BLaER1 (cell line): ENCODE data around the gene ANKRD42.
"Not testable (repeated sequence)": the region's sequence is repeated elsewhere in the genome, so short reads cannot be mapped to it uniquely, and the experiment has no call there.

Experiments
- H3K27ac ChIP-seq: shearing (Covaris generic); formaldehyde crosslinking; 2 replicates; pipeline ENCODE4 v1.8.1; 2022
- H3K27me3 ChIP-seq: shearing (Covaris generic); formaldehyde crosslinking; 2 replicates; pipeline ENCODE4 v1.8.1; 2022
- H3K36me3 ChIP-seq: shearing (Covaris generic); formaldehyde crosslinking; 2 replicates; pipeline ENCODE4 v1.8.1; 2022
- H3K4me1 ChIP-seq: shearing (Covaris generic); formaldehyde crosslinking; 2 replicates; pipeline ENCODE4 v1.8.1; 2022
- H3K4me2 ChIP-seq: shearing (Covaris generic); formaldehyde crosslinking; 2 replicates; pipeline ENCODE4 v1.8.1; 2022
- H3K4me3 ChIP-seq: shearing (Covaris generic); formaldehyde crosslinking; 2 replicates; pipeline ENCODE4 v1.8.1; 2022
- H3K9ac ChIP-seq: shearing (Covaris generic); formaldehyde crosslinking; 2 replicates; pipeline ENCODE4 v1.8.1; 2022
- H3K9me3 ChIP-seq: shearing (Covaris generic); formaldehyde crosslinking; 2 replicates; pipeline ENCODE4 v1.8.1; 2022
- H4K20me1 ChIP-seq: shearing (Covaris generic); formaldehyde crosslinking; 2 replicates; pipeline ENCODE4 v1.8.1; 2022
- Cebpa-rat ChIP-seq: shearing (Covaris generic); IDR thresholded peaks from 2 replicates; pipeline ENCODE4 v1.8.1; 2022

ANKRD42 gene

GRCh38 chr11:83256602-83257340 lies 63.3 kb downstream of the ANKRD42 start:
- no peak for TF ChIP-seq Cebpa-rat
- H3K4me2 ChIP-seq = no peak overlapping the region
- H3K9me3 ChIP-seq = no peaks in the 10 kb centered on the region
- peaks cover 49% of the 10 kb centered on the region for H3K36me3 ChIP-seq
- no peaks in the 10 kb centered on the region for H3K4me1 ChIP-seq
- H3K4me3 ChIP-seq = no peak overlapping the region
- no peaks in the 10 kb centered on the region for H4K20me1 ChIP-seq
- no peak overlapping the region for H3K27ac ChIP-seq
- no peaks in the 10 kb centered on the region for H3K27me3 ChIP-seq
- no peak overlapping the region for H3K9ac ChIP-seq

GRCh38 chr11:83257761-83258168 lies 64.3 kb downstream of the ANKRD42 start:
- Histone ChIP-seq H3K4me3 (no peak overlapping the region), H3K9me3 (no peaks in the 10 kb centered on the region), H3K27me3 (no peaks in the 10 kb centered on the region), H3K9ac (no peak overlapping the region), H3K4me2 (no peak overlapping the region), H4K20me1 (no peaks in the 10 kb centered on the region), H3K4me1 (no peaks in the 10 kb centered on the region), H3K36me3 (peaks cover 51% of the 10 kb centered on the region), H3K27ac (no peak overlapping the region)
- TF ChIP-seq Cebpa-rat = no peak

GRCh38 chr11:83259559-83259958 lies 66.0 kb downstream of the ANKRD42 start:
- no peaks in the 10 kb centered on the region for H4K20me1 ChIP-seq
- peaks cover 64% of the 10 kb centered on the region for H3K36me3 ChIP-seq
- TF ChIP-seq Cebpa-rat = no peak
- no peak overlapping the region for H3K27ac ChIP-seq
- H3K4me2 ChIP-seq = no peak overlapping the region
- H3K4me1 ChIP-seq = no peaks in the 10 kb centered on the region
- H3K9ac ChIP-seq = no peak overlapping the region
- H3K4me3 ChIP-seq = no peak overlapping the region
- H3K27me3 ChIP-seq = no peaks in the 10 kb centered on the region
- no peaks in the 10 kb centered on the region for H3K9me3 ChIP-seq

- no peaks in the 10 kb centered on the region for H3K9me3 ChIP-seq
- no peak overlapping the region for H3K9ac ChIP-seq
- no peaks in the 10 kb centered on the region for H3K27me3 ChIP-seq
- H3K4me3 ChIP-seq = no peak overlapping the region
- H3K27ac ChIP-seq = no peak overlapping the region
- no peak overlapping the region for H3K4me2 ChIP-seq
- H4K20me1 ChIP-seq = no peaks in the 10 kb centered on the region
- H3K36me3 ChIP-seq = peaks cover 57% of the 10 kb centered on the region
- TF ChIP-seq Cebpa-rat = no peak
- H3K4me1 ChIP-seq = no peaks in the 10 kb centered on the region
Measured at GRCh38 chr11:83265331-83265730, 71.8 kb downstream of the ANKRD42 start.

GRCh38 chr11:83269080-83269479 lies 75.6 kb downstream of the ANKRD42 start:
- peaks cover 53% of the 10 kb centered on the region for H3K36me3 ChIP-seq

GRCh38 chr11:83271734-83272133 lies 78.2 kb downstream of the ANKRD42 start:
- H3K4me2 ChIP-seq, H3K9ac ChIP-seq, H3K9me3 ChIP-seq, H3K4me3 ChIP-seq, H3K4me1 ChIP-seq, H3K27me3 ChIP-seq, H3K27ac ChIP-seq, H4K20me1 ChIP-seq: not testable (repeated sequence)
- H3K36me3 ChIP-seq = peaks cover 43% of the 10 kb centered on the region

More at GRCh38 chr11:83269080-83269479, 75.6 kb downstream of the ANKRD42 start:
- not testable (repeated sequence) for H3K27ac ChIP-seq, H3K4me2 ChIP-seq, H3K27me3 ChIP-seq, H4K20me1 ChIP-seq, H3K4me3 ChIP-seq, H3K4me1 ChIP-seq, H3K9ac ChIP-seq, H3K9me3 ChIP-seq

GRCh38 chr11:83272627-83273026 lies 79.1 kb downstream of the ANKRD42 start:
- Histone ChIP-seq H4K20me1 (no peaks in the 10 kb centered on the region), H3K9me3 (peaks cover 5% of the 10 kb centered on the region; the same call in 1 of the 2 replicates), H3K36me3 (peaks cover 44% of the 10 kb centered on the region)

GRCh38 chr11:83275888-83276641 lies 82.6 kb downstream of the ANKRD42 start:
- no peaks in the 10 kb centered on the region for H3K4me1 ChIP-seq
- no peaks in the 10 kb centered on the region for H3K27me3 ChIP-seq
- H3K27ac ChIP-seq = no peak overlapping the region
- H4K20me1 ChIP-seq = no peaks in the 10 kb centered on the region
- no peak overlapping the region for H3K4me3 ChIP-seq
- peaks cover 48% of the 10 kb centered on the region for H3K36me3 ChIP-seq
- no peak for TF ChIP-seq Cebpa-rat
- no peak overlapping the region for H3K4me2 ChIP-seq
- H3K9ac ChIP-seq = no peak overlapping the region
- peaks cover 5% of the 10 kb centered on the region; the same call in 1 of the 2 replicates for H3K9me3 ChIP-seq

More at GRCh38 chr11:83272627-83273026, 79.1 kb downstream of the ANKRD42 start:
- Histone ChIP-seq H3K4me2 (no peak overlapping the region), H3K9ac (no peak overlapping the region), H3K4me3 (no peak overlapping the region), H3K27ac (no peak overlapping the region), H3K27me3 (no peaks in the 10 kb centered on the region), H3K4me1 (no peaks in the 10 kb centered on the region)
- no peak for TF ChIP-seq Cebpa-rat

- Histone ChIP-seq H3K4me1 (0 out of 2 replicates have a peak, but pooled peaks cover 6% of the 10 kb centered on the region), H3K36me3 (peaks cover 30% of the 10 kb centered on the region), H3K4me3 (no peak overlapping the region), H3K9me3 (no peaks in the 10 kb centered on the region), H3K27me3 (no peaks in the 10 kb centered on the region), H3K4me2 (no peak overlapping the region), H4K20me1 (no peaks in the 10 kb centered on the region), H3K9ac (no peak overlapping the region), H3K27ac (no peak overlapping the region)
- TF ChIP-seq Cebpa-rat = no peak
Measured at GRCh38 chr11:83278351-83278750, 84.8 kb downstream of the ANKRD42 start.

GRCh38 chr11:83280256-83280655 lies 86.7 kb downstream of the ANKRD42 start:
- no peak for TF ChIP-seq Cebpa-rat
- H3K36me3 ChIP-seq = peaks cover 29% of the 10 kb centered on the region
- no peaks in the 10 kb centered on the region for H3K9me3 ChIP-seq
- no peak overlapping the region for H3K27ac ChIP-seq
- H3K9ac ChIP-seq = no peak overlapping the region
- peaks cover 22% of the 10 kb centered on the region for H3K4me1 ChIP-seq
- no peaks in the 10 kb centered on the region for H4K20me1 ChIP-seq
- H3K4me2 ChIP-seq = no peak overlapping the region
- no peaks in the 10 kb centered on the region for H3K27me3 ChIP-seq
- no peak overlapping the region for H3K4me3 ChIP-seq
